Panc1 (cell line): ENCODE data around the gene ARGLU1. TPM values are rescaled to one million over a fixed set of nuclear protein-coding genes. Genes with fewer than 3 reads are reported as not detected.

Experiments used
- ATAC-seq: fragments of 200-7000 bp; cut with Tn5 transposase; 2 replicates; pipeline ENCODE4 v1.9.1; 2020; ENCODE audit warnings: mild to moderate bottlenecking, moderate library complexity
- BruUV-seq: library from RNA; stranded (reverse); fragments of 400-500 nt; replicated peaks from 2 replicates; lab custom pipeline; 2021; lab: Mats Ljungman, UMichigan
- CTCF ChIA-PET: fragments of 300-600 bp; sonication (Branson Sonifier 250); formaldehyde crosslinking; loops from one replicate; lab custom pipeline; 2022; ENCODE audit warnings: antibody characterized with exemption; lab: Charles Lee
- POLR2A ChIA-PET: fragments of 300-600 bp; sonication (Branson Sonifier 250); formaldehyde crosslinking; loops from one replicate; lab custom pipeline; 2022; ENCODE audit warnings: antibody characterized with exemption; lab: Charles Lee
- DNase-seq: peaks from one replicate; pipeline ENCODE4 v3.0.0-alpha.2; 2010; ENCODE audit warnings: low read depth, low spot score
- H3K27ac ChIP-seq: 2 replicates; pipeline ENCODE4 v1.5.1; 2011; ENCODE audit warnings: mild to moderate bottlenecking, low read length, inconsistent platforms
- H3K27me3 ChIP-seq: fragments of 200-500 bp; sonication (Bioruptor generic); 2 replicates; pipeline ENCODE4 v1.6.0; 2014; ENCODE audit warnings: low read length, inconsistent platforms; ENCODE audit not compliant: control insufficient read depth, insufficient read depth
- H3K36me3 ChIP-seq: fragments of 200-500 bp; sonication (Bioruptor generic); 2 replicates; pipeline ENCODE4 v1.5.1; 2014; ENCODE audit warnings: inconsistent platforms, mild to moderate bottlenecking, low read length, moderate library complexity; ENCODE audit not compliant: control insufficient read depth, insufficient read depth
- H3K4me1 ChIP-seq: 2 replicates; pipeline ENCODE4 v1.5.1; 2011; ENCODE audit warnings: inconsistent platforms, mild to moderate bottlenecking, low read length, moderate library complexity; ENCODE audit not compliant: control insufficient read depth, insufficient read depth
- H3K4me3 ChIP-seq, 2 experiments: 2 replicates each; pipeline ENCODE4 v1.5.1; 2011 to 2012; ENCODE audit warnings: low read depth in 2 of 2, low read length in 2 of 2, mild to moderate bottlenecking in 2 of 2, inconsistent platforms in 1 of 2, moderate library complexity in 1 of 2
- H3K9me3 ChIP-seq: fragments of 200-500 bp; sonication (Bioruptor generic); 2 replicates; pipeline ENCODE4 v1.5.1; 2014; ENCODE audit warnings: low read depth, mild to moderate bottlenecking, inconsistent platforms, low read length, moderate library complexity; ENCODE audit not compliant: control insufficient read depth, insufficient read depth
- POLR2AphosphoS5 ChIP-seq: IDR thresholded peaks from 2 replicates; pipeline ENCODE4 v1.6.1; 2012; ENCODE audit warnings: mild to moderate bottlenecking, low read depth, low read length, moderate library complexity
- SIN3A ChIP-seq: IDR thresholded peaks from 2 replicates; pipeline ENCODE4 v1.6.1; 2012; ENCODE audit warnings: low read depth, mild to moderate bottlenecking, low read length, moderate library complexity, borderline replicate concordance; ENCODE audit not compliant: insufficient read depth
- TCF7L2 ChIP-seq: IDR thresholded peaks from 2 replicates; pipeline ENCODE4 v1.6.1; 2011; ENCODE audit warnings: mild to moderate bottlenecking, low read depth, low read length, inconsistent platforms
- in situ Hi-C: cut with HindIII; loops from 2 replicates; pipeline ENCODE4 v1.10.0; 2016; ENCODE audit warnings: low sequenced_read_pairs, low pct_unique_long_range_greater_than_20kb
- intact Hi-C: fragments of 100-400 bp; cut with micrococcal nuclease; formaldehyde crosslinking; loops from one replicate; pipeline ENCODE4 v1.10.0; 2022; ENCODE audit not compliant: unreplicated experiment
- total RNA-seq: library from RNA; stranded (reverse); gene quantifications from one replicate; pipeline ENCODE4 v1.2.1, GENCODE V29; 2021; ENCODE audit not compliant: unreplicated experiment
- TF ChIP-seq, protein P1 (sequence below): fragments of 450-650 bp; IDR thresholded peaks from 2 replicates; pipeline ENCODE4 v1.5.1; 2017; ENCODE audit warnings: mild to moderate bottlenecking
- TF ChIP-seq, protein P2 (sequence below), 2 experiments: IDR thresholded peaks; 2 replicates each; pipeline ENCODE4 v1.6.1; 2011 to 2012; ENCODE audit warnings: low read depth in 2 of 2, control low read depth in 1 of 2, low read length in 1 of 2, mild to moderate bottlenecking in 1 of 2, moderate library complexity in 1 of 2; ENCODE audit not compliant: insufficient read depth in 1 of 2

ARGLU1 gene
- total RNA-seq, 1 experiment from 2014 or later = 38.5 TPM

DNA sequence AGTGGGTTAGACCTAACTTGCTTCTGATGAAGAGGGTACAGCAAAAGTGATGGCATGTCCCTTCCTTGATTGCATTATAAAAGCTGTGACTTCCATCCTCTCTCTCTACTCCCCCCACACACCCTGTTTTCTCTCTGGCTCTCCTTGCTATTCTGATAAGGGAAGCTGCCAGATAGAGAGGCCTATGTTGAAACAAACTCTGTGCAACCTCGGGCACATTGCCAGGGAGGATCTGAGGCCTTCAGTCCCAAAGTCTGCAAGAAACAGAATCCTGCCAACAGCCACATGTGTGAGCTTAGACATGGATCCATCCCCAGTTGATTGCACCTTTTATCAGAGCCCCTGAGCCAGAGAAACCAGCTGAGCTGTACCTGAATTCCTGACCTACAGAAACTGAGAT is 44.8 kb upstream of the ARGLU1 start:
- H3K27me3 ChIP-seq = no peaks in the 10 kb centered on the region
- H3K4me1 ChIP-seq = no peaks in the 10 kb centered on the region
- POLR2A ChIA-PET = no interaction called here
- no peak overlapping the region for H3K27ac ChIP-seq
- ATAC-seq = no peak
- no TSS peak for BruUV-seq
- TF ChIP-seq, protein P1, sequence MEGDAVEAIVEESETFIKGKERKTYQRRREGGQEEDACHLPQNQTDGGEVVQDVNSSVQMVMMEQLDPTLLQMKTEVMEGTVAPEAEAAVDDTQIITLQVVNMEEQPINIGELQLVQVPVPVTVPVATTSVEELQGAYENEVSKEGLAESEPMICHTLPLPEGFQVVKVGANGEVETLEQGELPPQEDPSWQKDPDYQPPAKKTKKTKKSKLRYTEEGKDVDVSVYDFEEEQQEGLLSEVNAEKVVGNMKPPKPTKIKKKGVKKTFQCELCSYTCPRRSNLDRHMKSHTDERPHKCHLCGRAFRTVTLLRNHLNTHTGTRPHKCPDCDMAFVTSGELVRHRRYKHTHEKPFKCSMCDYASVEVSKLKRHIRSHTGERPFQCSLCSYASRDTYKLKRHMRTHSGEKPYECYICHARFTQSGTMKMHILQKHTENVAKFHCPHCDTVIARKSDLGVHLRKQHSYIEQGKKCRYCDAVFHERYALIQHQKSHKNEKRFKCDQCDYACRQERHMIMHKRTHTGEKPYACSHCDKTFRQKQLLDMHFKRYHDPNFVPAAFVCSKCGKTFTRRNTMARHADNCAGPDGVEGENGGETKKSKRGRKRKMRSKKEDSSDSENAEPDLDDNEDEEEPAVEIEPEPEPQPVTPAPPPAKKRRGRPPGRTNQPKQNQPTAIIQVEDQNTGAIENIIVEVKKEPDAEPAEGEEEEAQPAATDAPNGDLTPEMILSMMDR = no peak
- TF ChIP-seq POLR2AphosphoS5 (no peak), SIN3A (no peak), TCF7L2 (no peak)
- TF ChIP-seq, protein P2, sequence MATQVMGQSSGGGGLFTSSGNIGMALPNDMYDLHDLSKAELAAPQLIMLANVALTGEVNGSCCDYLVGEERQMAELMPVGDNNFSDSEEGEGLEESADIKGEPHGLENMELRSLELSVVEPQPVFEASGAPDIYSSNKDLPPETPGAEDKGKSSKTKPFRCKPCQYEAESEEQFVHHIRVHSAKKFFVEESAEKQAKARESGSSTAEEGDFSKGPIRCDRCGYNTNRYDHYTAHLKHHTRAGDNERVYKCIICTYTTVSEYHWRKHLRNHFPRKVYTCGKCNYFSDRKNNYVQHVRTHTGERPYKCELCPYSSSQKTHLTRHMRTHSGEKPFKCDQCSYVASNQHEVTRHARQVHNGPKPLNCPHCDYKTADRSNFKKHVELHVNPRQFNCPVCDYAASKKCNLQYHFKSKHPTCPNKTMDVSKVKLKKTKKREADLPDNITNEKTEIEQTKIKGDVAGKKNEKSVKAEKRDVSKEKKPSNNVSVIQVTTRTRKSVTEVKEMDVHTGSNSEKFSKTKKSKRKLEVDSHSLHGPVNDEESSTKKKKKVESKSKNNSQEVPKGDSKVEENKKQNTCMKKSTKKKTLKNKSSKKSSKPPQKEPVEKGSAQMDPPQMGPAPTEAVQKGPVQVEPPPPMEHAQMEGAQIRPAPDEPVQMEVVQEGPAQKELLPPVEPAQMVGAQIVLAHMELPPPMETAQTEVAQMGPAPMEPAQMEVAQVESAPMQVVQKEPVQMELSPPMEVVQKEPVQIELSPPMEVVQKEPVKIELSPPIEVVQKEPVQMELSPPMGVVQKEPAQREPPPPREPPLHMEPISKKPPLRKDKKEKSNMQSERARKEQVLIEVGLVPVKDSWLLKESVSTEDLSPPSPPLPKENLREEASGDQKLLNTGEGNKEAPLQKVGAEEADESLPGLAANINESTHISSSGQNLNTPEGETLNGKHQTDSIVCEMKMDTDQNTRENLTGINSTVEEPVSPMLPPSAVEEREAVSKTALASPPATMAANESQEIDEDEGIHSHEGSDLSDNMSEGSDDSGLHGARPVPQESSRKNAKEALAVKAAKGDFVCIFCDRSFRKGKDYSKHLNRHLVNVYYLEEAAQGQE (IDR thresholded peaks at IDR 0.05; ENCODE audit: insufficient read depth in 1 of 2, low read depth in 2 of 2, low read length in 1 of 2) = no peak
- H3K36me3 ChIP-seq = no peaks in the 10 kb centered on the region
- CTCF ChIA-PET = no interaction called here
- H3K9me3 ChIP-seq = no peaks in the 10 kb centered on the region
- intact Hi-C loops = no loop called here
- H3K4me3 ChIP-seq = no peak overlapping the region
- in situ Hi-C loops = no loop called here
- DNase-seq = no peak

DNA sequence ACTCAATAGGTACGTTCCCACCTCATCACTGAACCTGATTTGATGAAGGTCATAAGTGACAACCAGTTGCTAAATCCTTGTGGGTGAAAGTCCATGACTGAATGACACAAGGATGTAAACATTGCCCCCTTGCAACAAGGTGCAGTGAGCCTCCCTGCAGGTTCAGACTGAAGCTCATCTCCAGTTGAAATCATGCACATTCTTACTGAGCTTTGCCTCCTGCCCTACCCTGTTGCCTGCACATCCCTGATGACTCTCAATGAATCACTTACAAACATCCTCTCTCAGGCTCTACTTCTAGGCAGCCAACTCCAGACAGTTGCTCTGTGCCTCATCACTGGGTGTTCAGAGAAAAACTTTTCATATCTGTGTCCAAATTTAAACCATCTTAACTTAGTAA is 42.5 kb upstream of the ARGLU1 start:
- Histone ChIP-seq H3K27me3 (no peaks in the 10 kb centered on the region), H3K4me3 (no peak overlapping the region), H3K27ac (no peak overlapping the region), H3K36me3 (no peaks in the 10 kb centered on the region), H3K4me1 (no peaks in the 10 kb centered on the region), H3K9me3 (no peaks in the 10 kb centered on the region)
- ATAC-seq (no peak), DNase-seq (no peak)
- in situ Hi-C loops = no loop called here
- CTCF ChIA-PET = no interaction called here
- intact Hi-C loops = no loop called here
- no TSS peak for BruUV-seq
- TF ChIP-seq, protein P1 = no peak
- TF ChIP-seq, protein P2 (IDR thresholded peaks at IDR 0.05; ENCODE audit: insufficient read depth in 1 of 2, low read depth in 2 of 2, low read length in 1 of 2) = no peak
- no peak for TF ChIP-seq POLR2AphosphoS5
- no peak for TF ChIP-seq SIN3A
- no peak for TF ChIP-seq TCF7L2
- POLR2A ChIA-PET = no interaction called here
